ENCODE results near the gene ALKBH1.

DNA sequence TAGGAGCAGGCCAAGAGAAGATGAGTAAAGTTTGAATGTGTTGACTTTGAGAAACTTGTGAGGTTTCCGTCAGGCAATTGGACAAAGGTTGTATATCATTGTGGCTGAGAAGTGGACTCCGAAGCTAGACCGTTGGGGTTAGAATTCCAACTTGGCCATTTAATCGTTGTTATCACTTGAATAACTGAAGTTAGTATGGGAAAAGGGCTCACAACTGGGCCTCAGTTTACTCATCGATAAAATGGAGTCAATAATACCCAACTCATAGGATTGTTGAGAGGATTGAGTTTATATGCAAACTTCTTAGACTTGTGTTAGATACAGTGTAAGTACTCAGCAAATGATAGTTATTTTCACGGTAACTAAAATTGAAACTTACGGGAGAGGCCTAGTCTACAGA is 926 bp upstream of the ALKBH1 start:
- TF ChIP-seq, protein P1, sequence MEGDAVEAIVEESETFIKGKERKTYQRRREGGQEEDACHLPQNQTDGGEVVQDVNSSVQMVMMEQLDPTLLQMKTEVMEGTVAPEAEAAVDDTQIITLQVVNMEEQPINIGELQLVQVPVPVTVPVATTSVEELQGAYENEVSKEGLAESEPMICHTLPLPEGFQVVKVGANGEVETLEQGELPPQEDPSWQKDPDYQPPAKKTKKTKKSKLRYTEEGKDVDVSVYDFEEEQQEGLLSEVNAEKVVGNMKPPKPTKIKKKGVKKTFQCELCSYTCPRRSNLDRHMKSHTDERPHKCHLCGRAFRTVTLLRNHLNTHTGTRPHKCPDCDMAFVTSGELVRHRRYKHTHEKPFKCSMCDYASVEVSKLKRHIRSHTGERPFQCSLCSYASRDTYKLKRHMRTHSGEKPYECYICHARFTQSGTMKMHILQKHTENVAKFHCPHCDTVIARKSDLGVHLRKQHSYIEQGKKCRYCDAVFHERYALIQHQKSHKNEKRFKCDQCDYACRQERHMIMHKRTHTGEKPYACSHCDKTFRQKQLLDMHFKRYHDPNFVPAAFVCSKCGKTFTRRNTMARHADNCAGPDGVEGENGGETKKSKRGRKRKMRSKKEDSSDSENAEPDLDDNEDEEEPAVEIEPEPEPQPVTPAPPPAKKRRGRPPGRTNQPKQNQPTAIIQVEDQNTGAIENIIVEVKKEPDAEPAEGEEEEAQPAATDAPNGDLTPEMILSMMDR (IDR thresholded peaks at IDR 0.05; ENCODE audit: insufficient read depth, low read depth, low read length) = no peak
- TF ChIP-seq EZH2 (IDR thresholded peaks at IDR 0.05; ENCODE audit: insufficient read depth, low read length) = no peak
